IMR-90 (cell line): ENCODE data around the gene RGS5. TPM values are rescaled to one million over a fixed set of nuclear protein-coding genes. Genes with fewer than 3 reads are reported as not detected.
A peak's percentile ranks its signal among the peaks of the same experiment; 100 is the strongest.

Experiments used
- ATAC-seq: fragments of 200-7000 bp; cut with Tn5 transposase; 2 replicates; pipeline ENCODE4 v1.9.1; 2020; ENCODE audit warnings: low read depth, mild to moderate bottlenecking, moderate library complexity
- BruUV-seq: library from RNA; stranded (reverse); fragments of 400-500 nt; replicated peaks from 2 replicates; lab custom pipeline; 2021; lab: Mats Ljungman, UMichigan
- CTCF ChIA-PET: fragments of 300-600 bp; formaldehyde crosslinking; extraction: SDS; loops from one replicate; lab custom pipeline; 2021; ENCODE audit warnings: antibody characterized with exemption; lab: Yijun Ruan, JAX
- POLR2A ChIA-PET: fragments of 300-600 bp; sonication (Branson Sonifier 250); formaldehyde crosslinking; loops from one replicate; lab custom pipeline; 2022; ENCODE audit warnings: antibody characterized with exemption; ENCODE audit not compliant: unreplicated experiment; lab: Charles Lee
- DNase-seq: peaks from one replicate; pipeline ENCODE4 v3.0.0; 2013
- H2AFZ ChIP-seq: replicated peaks from 2 replicates; pipeline ENCODE3; 2013; ENCODE audit warnings: low read length, mild to moderate bottlenecking; ENCODE audit not compliant: poor library complexity
- H2AK5ac ChIP-seq: 2 replicates; pipeline ENCODE4 v1.6.1; 2013; ENCODE audit warnings: low read depth, low read length, inconsistent platforms
- H2AK9ac ChIP-seq: replicated peaks from 2 replicates; pipeline ENCODE3; 2013; ENCODE audit warnings: mild to moderate bottlenecking, low read depth, low read length, moderate library complexity; ENCODE audit not compliant: poor library complexity
- H2BK120ac ChIP-seq: 2 replicates; pipeline ENCODE4 v1.6.1; 2013; ENCODE audit warnings: low read depth, low read length, inconsistent platforms
- H2BK15ac ChIP-seq: 3 replicates; pipeline ENCODE4 v1.6.1; 2013; ENCODE audit warnings: low read depth, low read length, inconsistent platforms
- H2BK20ac ChIP-seq: 2 replicates; pipeline ENCODE4 v1.6.1; 2013; ENCODE audit warnings: low read depth, mild to moderate bottlenecking, inconsistent platforms, low read length, moderate library complexity
- H2BK5ac ChIP-seq: 2 replicates; pipeline ENCODE4 v1.6.1; 2013; ENCODE audit warnings: mild to moderate bottlenecking, low read depth, low read length, inconsistent platforms; ENCODE audit not compliant: poor library complexity, severe bottlenecking
- H3K14ac ChIP-seq: replicated peaks from 2 replicates; pipeline ENCODE4 v1.6.1; 2013; ENCODE audit warnings: low read depth, low read length, inconsistent platforms
- H3K18ac ChIP-seq: 2 replicates; pipeline ENCODE4 v1.6.1; 2013; ENCODE audit warnings: low read depth, low read length, control low read depth
- H3K23ac ChIP-seq: 2 replicates; pipeline ENCODE4 v1.6.1; 2013; ENCODE audit warnings: low read depth, low read length, inconsistent platforms
- H3K27ac ChIP-seq: 2 replicates; pipeline ENCODE4 v1.5.1; 2013; ENCODE audit warnings: mild to moderate bottlenecking, control low read depth, low read length; ENCODE audit not compliant: insufficient read depth
- H3K27me3 ChIP-seq: 2 replicates; pipeline ENCODE4 v1.6.1; 2013; ENCODE audit warnings: low read length; ENCODE audit not compliant: control insufficient read depth, insufficient read depth
- H3K36me3 ChIP-seq: 2 replicates; pipeline ENCODE4 v1.6.1; 2013; ENCODE audit warnings: low read length, mixed read lengths; ENCODE audit not compliant: control insufficient read depth, insufficient read depth
- H3K4ac ChIP-seq: 2 replicates; pipeline ENCODE4 v1.6.1; 2013; ENCODE audit warnings: low read depth, low read length, inconsistent platforms
- H3K4me1 ChIP-seq: 2 replicates; pipeline ENCODE4 v1.6.1; 2013; ENCODE audit warnings: low read length, mixed read lengths; ENCODE audit not compliant: control insufficient read depth, insufficient read depth
- H3K4me2 ChIP-seq: 2 replicates; pipeline ENCODE4 v1.6.1; 2013; ENCODE audit warnings: low read depth, mild to moderate bottlenecking, control low read depth, low read length, moderate library complexity
- H3K4me3 ChIP-seq: 2 replicates; pipeline ENCODE4 v1.5.1; 2013; ENCODE audit warnings: low read depth, mild to moderate bottlenecking, control low read depth, low read length, moderate library complexity; ENCODE audit not compliant: insufficient read depth
- H3K56ac ChIP-seq: 2 replicates; pipeline ENCODE4 v1.6.1; 2013; ENCODE audit warnings: low read length, inconsistent platforms; ENCODE audit not compliant: insufficient read depth; ENCODE audit errors: extremely low read depth
- H3K79me1 ChIP-seq, 2 experiments: 2 replicates each; pipeline ENCODE4 v1.6.1; 2013; ENCODE audit warnings: low read length in 2 of 2, inconsistent platforms in 1 of 2, low read depth in 1 of 2
- H3K9ac ChIP-seq: 2 replicates; pipeline ENCODE4 v1.6.1; 2013; ENCODE audit warnings: low read depth, low read length, control low read depth
- H3K9me1 ChIP-seq: 2 replicates; pipeline ENCODE4 v1.6.1; 2013; ENCODE audit warnings: low read length, inconsistent platforms; ENCODE audit not compliant: insufficient read depth
- H3K9me3 ChIP-seq: 2 replicates; pipeline ENCODE4 v1.6.1; 2013; ENCODE audit warnings: low read length; ENCODE audit not compliant: control insufficient read depth, insufficient read depth
- H4K20me1 ChIP-seq: 2 replicates; pipeline ENCODE4 v1.6.1; 2013; ENCODE audit warnings: low read length, inconsistent platforms; ENCODE audit not compliant: insufficient read depth
- H4K5ac ChIP-seq: 2 replicates; pipeline ENCODE4 v1.6.1; 2013; ENCODE audit warnings: mild to moderate bottlenecking, low read depth, low read length, control low read depth
- H4K8ac ChIP-seq, 2 experiments: 2 replicates each; pipeline ENCODE4 v1.6.1; 2013; ENCODE audit warnings: low read depth in 2 of 2, low read length in 2 of 2, control low read depth in 1 of 2, inconsistent platforms in 1 of 2
- H4K91ac ChIP-seq: 2 replicates; pipeline ENCODE4 v1.6.1; 2013; ENCODE audit warnings: low read depth, low read length, inconsistent platforms; ENCODE audit not compliant: insufficient read depth
- MAZ ChIP-seq: IDR thresholded peaks from 2 replicates; pipeline ENCODE4 v1.6.1; 2012; ENCODE audit warnings: low read depth, mild to moderate bottlenecking, low read length, improper control_type of control experiment, moderate library complexity, borderline replicate concordance
- RCOR1 ChIP-seq: IDR thresholded peaks from 2 replicates; pipeline ENCODE4 v1.6.1; 2012; ENCODE audit warnings: mild to moderate bottlenecking, low read length, improper control_type of control experiment; ENCODE audit not compliant: insufficient replicate concordance
- RFX5 ChIP-seq: IDR thresholded peaks from 2 replicates; pipeline ENCODE4 v1.8.0; 2012; ENCODE audit warnings: low read depth, mild to moderate bottlenecking, low read length, moderate library complexity
- WGBS, 2 experiments: methylation state at CpG; one replicate each; pipeline versions ENCODE4 v1.1.5 to v1.1.7; 2013; ENCODE audit warnings: missing lambda C conversion rate in 2 of 2; ENCODE audit not compliant: insufficient read length in 1 of 2; ENCODE audit errors: extremely low coverage in 2 of 2; 5-methylcytosine and 5-hydroxymethylcytosine counted together
- dilution Hi-C: fragments of 300-500 bp; cut with HindIII; formaldehyde crosslinking; loops from one replicate; pipeline ENCODE4 v1.14.3; 2018; ENCODE audit warnings: low sequenced_read_pairs; ENCODE audit not compliant: unreplicated experiment
- in situ Hi-C: fragments of 300-500 bp; cut with MboI; formaldehyde crosslinking; loops from 3 replicates; pipeline ENCODE4 v1.14.3; 2019; ENCODE audit warnings: low sequenced_read_pairs, inconsistent platforms, mixed read lengths
- intact Hi-C: fragments of 100-400 bp; cut with micrococcal nuclease; formaldehyde crosslinking; loops from 2 replicates; pipeline ENCODE4 v1.10.0; 2022
- polyA plus RNA-seq, 3 experiments: library from polyadenylated mRNA; depleted of rRNA; stranded (reverse); fragments of >200 nt; gene quantifications; 2 replicates each; pipeline ENCODE4 v1.2.3, GENCODE V29; 2012; ENCODE audit warnings: low replicate concordance in 1 of 3
- total RNA-seq: library from RNA; depleted of rRNA; stranded (reverse); fragments of >200 nt; gene quantifications from 2 replicates; pipeline ENCODE4 v1.2.3, GENCODE V29; 2012
- TF ChIP-seq, protein P1 (sequence below): conservative IDR thresholded peaks from 2 replicates; pipeline ENCODE4 v1.5.1; 2012; ENCODE audit warnings: mild to moderate bottlenecking, low read depth, low read length, improper control_type of control experiment

The RGS5 gene
- total and polyA plus RNA-seq, 2 of the 4 experiments (the other 2 are of a cell fraction): 21.4 to 40.0 TPM

DNA sequence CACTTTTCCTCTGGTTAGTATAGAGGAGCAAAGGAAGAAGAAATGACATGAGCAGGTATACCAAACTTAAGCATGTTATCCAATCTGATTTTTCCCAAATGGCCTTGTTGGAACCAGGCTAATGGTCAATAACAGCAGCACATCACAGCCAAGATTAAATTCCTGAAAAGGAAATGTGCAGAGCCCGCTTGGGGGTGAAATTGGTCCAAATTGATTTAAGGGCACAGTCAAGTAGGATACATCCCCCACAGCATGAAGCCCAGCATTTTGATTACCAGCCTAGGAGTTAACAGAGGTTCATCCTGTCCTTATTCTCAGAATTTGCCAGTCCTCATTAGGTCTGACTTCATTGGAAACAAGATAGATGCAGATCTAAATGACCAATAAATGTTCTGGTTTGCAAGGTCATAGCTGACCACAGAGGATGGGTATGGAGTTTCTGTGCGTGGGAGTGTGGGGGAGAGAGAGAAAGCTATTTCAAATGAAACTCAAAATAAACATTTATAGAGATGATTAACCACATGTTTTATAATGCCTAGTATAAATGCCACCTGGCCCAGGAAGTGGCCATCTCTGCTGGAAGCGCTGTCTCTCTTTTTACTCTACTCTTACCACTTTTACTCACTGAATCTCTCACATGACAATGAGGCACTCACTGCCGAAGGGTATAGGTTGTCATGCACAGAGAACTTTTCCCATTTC lies 38.7 kb downstream of the RGS5 start:
- peak overlapping the region; percentile 74 for H3K4ac ChIP-seq
- WGBS, 2 experiments: no CpG with 5 or more reads among the region's 4 CpGs
- intact Hi-C loops: no loop called here
- peak overlapping the region; percentile 31; the same call in 1 of the 2 replicates for H3K23ac ChIP-seq
- DNase-seq (peak; percentile 80), ATAC-seq (peak; percentile 47)
- H2BK15ac ChIP-seq: peak overlapping the region; percentile 74; the same call in 1 of the 3 replicates
- H2BK120ac ChIP-seq: peak overlapping the region; percentile 85
- TF ChIP-seq RCOR1: peak; percentile 37
- TF ChIP-seq, protein P1, sequence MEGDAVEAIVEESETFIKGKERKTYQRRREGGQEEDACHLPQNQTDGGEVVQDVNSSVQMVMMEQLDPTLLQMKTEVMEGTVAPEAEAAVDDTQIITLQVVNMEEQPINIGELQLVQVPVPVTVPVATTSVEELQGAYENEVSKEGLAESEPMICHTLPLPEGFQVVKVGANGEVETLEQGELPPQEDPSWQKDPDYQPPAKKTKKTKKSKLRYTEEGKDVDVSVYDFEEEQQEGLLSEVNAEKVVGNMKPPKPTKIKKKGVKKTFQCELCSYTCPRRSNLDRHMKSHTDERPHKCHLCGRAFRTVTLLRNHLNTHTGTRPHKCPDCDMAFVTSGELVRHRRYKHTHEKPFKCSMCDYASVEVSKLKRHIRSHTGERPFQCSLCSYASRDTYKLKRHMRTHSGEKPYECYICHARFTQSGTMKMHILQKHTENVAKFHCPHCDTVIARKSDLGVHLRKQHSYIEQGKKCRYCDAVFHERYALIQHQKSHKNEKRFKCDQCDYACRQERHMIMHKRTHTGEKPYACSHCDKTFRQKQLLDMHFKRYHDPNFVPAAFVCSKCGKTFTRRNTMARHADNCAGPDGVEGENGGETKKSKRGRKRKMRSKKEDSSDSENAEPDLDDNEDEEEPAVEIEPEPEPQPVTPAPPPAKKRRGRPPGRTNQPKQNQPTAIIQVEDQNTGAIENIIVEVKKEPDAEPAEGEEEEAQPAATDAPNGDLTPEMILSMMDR: no peak
- no peak for TF ChIP-seq MAZ
- no peak for TF ChIP-seq RFX5
- H4K20me1 ChIP-seq: no peaks in the 10 kb centered on the region
- no TSS peak for BruUV-seq
- no peak overlapping the region for H3K9ac ChIP-seq
- peak overlapping the region; percentile 52 to 59; a peak in 3 of 4 replicates for H4K8ac ChIP-seq
- no peaks in the 10 kb centered on the region for H3K36me3 ChIP-seq
- in situ Hi-C loops: no loop called here
- H3K27ac ChIP-seq: no peak overlapping the region
- no peaks in the 10 kb centered on the region for H3K79me1 ChIP-seq
- H3K9me1 ChIP-seq: peaks cover 2% of the 10 kb centered on the region; the same call in 1 of the 2 replicates
- H2AFZ ChIP-seq: no peak overlapping the region
- ChIA-PET CTCF (interaction anchor here (1.1 to 2.7 kb wide), 2 partner anchors 11 to 15 kb away, joined by 3 to 7 read pairs; no protein-coding TSS in a partner anchor), POLR2A (no interaction called here)
- no peaks in the 10 kb centered on the region for H3K27me3 ChIP-seq
- H2AK5ac ChIP-seq: peak overlapping the region; percentile 65; the same call in 1 of the 2 replicates
- H2AK9ac ChIP-seq: peak overlapping the region; percentile 8
- peak overlapping the region; percentile 68 for H2BK20ac ChIP-seq
- H3K56ac ChIP-seq: no peak overlapping the region
- 0 out of 2 replicates have a peak overlapping the region, but pooled peaks have one; percentile 29 for H4K5ac ChIP-seq
- dilution Hi-C loops: no loop called here
- peak overlapping the region; percentile 46; the same call in 1 of the 2 replicates for H3K18ac ChIP-seq
- H3K4me1 ChIP-seq: peaks cover 12% of the 10 kb centered on the region
- no peak overlapping the region for H3K4me3 ChIP-seq
- H3K4me2 ChIP-seq: peak overlapping the region; percentile 5; the same call in 1 of the 2 replicates
- 0 out of 2 replicates have a peak overlapping the region, but pooled peaks have one; percentile 35 for H3K14ac ChIP-seq
- no peak overlapping the region for H2BK5ac ChIP-seq
- H3K9me3 ChIP-seq: no peaks in the 10 kb centered on the region
- peak overlapping the region; percentile 66; the same call in 1 of the 2 replicates for H4K91ac ChIP-seq
